HepG2 (cell line): ENCODE data around the gene RABGAP1L.

Source experiments
- ZBTB8A ChIP-seq: sonication (generic); formaldehyde crosslinking; IDR thresholded peaks from 2 replicates; pipeline ENCODE4 v1.4.0; 2020; ENCODE audit warnings: mild to moderate bottlenecking, low read depth, missing genetic modification reagents, borderline replicate concordance
- ZNF558 ChIP-seq: sonication (generic); formaldehyde crosslinking; IDR thresholded peaks from 2 replicates; pipeline ENCODE4 v1.9.0; 2022; ENCODE audit warnings: mild to moderate bottlenecking, missing genetic modification reagents, borderline replicate concordance

GRCh38 chr1:174682419-174683008 lies 523.2 kb downstream of the RABGAP1L start:
- TF ChIP-seq ZBTB8A (no peak), ZNF558 (CRISPR knock-in tag) (no peak)
